HG02798 (cell line): ENCODE results near the gene ADAMTS13.
"Not testable (repeated sequence)": the region's sequence is repeated elsewhere in the genome, so short reads cannot be mapped to it uniquely, and the experiment has no call there.

Source experiments
- ATAC-seq: cut with Tn5 transposase; IDR thresholded peaks from one replicate; pipeline ENCODE4 v1.9.1; 2021; ENCODE audit warnings: mild to moderate bottlenecking; ENCODE audit not compliant: unreplicated experiment, poor library complexity

ADAMTS13 gene

GRCh38 chr9:133390713-133391112 is 31.5 kb upstream of the ADAMTS13 start:
- ATAC-seq = no peak

- ATAC-seq = not testable (repeated sequence)
Observed at GRCh38 chr9:133391449-133391848, 30.7 kb upstream of the ADAMTS13 start.

DNA sequence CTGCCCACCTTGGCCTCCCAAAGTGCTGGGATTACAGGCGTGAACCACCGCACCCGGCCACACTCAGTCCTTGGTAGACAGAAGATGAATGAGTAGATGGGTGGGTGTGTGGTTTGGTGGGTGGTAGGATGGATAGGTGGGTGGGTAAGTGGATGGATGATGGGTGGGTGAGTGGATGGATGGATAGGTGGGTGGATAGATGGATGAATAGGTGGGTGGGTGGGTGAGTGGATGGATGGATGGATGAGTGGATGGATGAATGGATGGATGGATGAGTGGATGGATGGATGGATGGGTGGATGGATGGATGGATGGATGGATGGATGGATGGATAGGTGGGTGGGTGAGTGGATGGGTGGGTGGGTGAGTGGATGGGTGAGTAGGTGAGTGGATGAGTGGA is 29.9 kb upstream of the ADAMTS13 start:
- not testable (repeated sequence) for ATAC-seq

DNA sequence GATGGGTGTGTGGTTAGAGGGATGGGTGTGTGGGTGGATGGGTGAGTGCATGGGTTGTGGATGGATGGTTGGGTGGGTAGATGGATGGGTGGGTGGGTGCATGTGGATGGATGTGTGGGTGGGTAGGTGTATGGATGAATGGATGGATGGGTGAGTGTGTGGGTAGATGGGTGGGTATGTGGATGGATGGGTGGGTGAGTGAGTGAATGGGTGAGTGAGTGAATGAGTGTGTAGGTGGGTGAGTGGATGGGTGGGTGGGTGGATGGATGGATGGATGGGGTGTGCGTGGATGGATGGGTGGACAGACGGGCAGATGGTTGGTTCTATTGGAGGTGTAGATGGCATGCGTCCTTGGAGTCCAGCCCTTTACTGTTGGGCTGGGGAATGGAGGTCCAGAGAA is 28.8 kb upstream of the ADAMTS13 start:
- ATAC-seq = no peak

- ATAC-seq = no peak
Observed at GRCh38 chr9:133394687-133395271, 27.4 kb upstream of the ADAMTS13 start.

DNA sequence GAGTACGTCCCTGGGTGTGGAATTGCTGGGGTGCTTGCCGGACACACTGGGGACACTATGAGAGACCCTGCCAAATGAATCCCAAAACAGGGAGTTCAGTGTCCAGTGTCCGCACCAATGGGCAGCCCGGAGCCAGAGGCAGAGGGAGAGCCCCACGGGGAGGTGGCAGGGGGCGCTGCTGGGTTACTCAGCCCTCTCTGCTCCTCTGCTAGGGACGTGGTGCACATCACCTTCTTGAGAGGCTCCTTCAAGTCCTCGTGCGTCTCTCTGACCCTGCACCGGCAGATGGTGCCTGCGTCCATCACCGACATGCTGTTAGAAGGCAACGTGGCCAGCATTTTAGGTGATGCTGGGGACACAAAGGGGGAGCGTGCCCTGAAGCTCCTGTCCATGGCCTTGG is 25.2 kb upstream of the ADAMTS13 start:
- no peak for ATAC-seq

GRCh38 chr9:133397370-133397769 is 24.8 kb upstream of the ADAMTS13 start:
- no peak for ATAC-seq

- ATAC-seq = no peak
Observed at GRCh38 chr9:133397895-133398294, 24.3 kb upstream of the ADAMTS13 start.

GRCh38 chr9:133400292-133400691 is 21.9 kb upstream of the ADAMTS13 start:
- ATAC-seq = no peak

- no peak for ATAC-seq
Observed at GRCh38 chr9:133401588-133401987, 20.6 kb upstream of the ADAMTS13 start.

DNA sequence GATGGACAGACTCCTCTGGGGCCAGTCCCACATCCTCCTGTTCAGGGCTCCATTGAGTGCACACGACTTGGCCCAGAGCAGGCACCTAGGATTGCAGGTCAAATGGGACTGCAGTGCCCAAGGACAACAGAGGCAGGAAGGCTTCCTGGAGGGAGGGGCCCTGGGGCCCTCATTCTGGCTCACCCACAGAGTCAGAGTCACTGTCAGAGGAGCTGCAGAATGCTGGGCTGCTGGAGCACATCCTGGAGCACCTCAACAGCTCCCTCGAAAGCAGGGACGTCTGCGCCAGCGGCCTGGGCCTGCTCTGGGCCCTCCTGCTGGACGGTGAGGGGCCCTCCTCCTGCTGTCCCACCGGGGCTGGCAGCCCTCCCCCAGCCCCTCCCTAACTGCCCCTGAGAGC is 19.5 kb upstream of the ADAMTS13 start:
- no peak for ATAC-seq

GRCh38 chr9:133403766-133404453 is 18.3 kb upstream of the ADAMTS13 start:
- ATAC-seq = no peak

DNA sequence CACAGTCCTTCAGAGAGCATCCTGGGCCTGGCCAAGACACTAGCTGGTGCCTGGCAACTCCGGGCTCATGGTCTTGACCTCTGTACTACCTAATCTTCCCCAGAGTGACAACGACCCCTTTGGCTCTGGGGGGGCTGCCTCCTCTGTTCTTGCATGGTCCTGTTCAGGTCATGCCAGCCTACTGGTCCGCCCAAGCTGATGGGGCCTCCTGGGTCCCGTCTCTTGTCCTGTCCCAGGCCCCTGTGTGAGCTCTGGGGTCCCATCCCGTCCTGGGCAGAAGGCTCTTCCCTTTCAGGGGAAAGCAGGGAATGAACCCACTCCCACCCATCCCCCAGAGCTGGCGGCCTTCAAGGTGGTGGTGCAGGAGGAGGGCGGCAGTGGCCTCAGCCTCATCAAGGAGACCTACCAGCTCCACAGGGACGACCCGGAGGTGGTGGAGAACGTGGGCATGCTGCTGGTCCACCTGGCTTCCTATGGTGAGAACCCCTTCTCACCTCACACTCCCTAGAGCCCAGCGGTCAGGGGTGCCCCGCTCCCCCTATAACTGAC is 17.6 kb upstream of the ADAMTS13 start:
- ATAC-seq = no peak

GRCh38 chr9:133405508-133406438 is 16.4 kb upstream of the ADAMTS13 start:
- ATAC-seq = no peak

DNA sequence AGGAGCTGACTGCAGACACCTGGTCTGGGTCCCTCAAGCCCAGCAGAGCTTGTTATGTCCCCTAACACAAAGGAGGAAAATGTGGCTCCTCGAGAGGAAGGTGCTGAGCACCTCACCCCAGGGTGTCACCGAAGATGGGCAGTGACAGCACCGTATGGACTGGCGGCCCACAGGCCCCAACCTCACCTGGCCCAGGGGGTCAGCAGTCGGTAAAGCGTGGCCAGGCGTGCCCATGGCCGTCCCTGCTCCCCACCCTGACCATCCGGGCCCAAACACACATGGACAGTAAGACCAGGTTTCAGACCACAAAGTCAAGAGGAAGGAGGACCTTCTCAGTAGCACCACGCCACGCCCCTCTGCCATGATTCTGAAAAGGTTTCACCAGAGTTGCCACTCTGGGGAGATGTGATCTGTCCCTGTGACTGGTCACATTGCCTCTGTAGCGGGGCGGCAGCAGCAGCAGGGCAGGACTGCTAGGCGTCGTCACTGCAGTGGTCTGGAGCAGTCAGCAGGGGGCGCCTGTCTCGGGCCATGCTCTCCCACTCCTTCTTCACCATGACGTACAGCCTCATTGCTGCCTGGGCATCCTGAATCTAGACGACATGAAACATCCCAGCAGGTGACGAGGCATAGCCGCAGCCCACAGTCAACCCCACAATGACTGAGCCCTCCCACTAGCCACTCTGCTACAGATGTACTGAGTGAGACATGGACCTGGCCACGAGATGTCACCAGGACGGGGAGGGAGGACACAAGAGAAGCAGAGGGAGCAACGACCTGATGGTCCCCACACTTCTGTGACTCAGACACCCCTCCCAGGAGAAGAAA is 15.5 kb upstream of the ADAMTS13 start:
- no peak for ATAC-seq

GRCh38 chr9:133408042-133408441 is 14.1 kb upstream of the ADAMTS13 start:
- ATAC-seq = no peak

DNA sequence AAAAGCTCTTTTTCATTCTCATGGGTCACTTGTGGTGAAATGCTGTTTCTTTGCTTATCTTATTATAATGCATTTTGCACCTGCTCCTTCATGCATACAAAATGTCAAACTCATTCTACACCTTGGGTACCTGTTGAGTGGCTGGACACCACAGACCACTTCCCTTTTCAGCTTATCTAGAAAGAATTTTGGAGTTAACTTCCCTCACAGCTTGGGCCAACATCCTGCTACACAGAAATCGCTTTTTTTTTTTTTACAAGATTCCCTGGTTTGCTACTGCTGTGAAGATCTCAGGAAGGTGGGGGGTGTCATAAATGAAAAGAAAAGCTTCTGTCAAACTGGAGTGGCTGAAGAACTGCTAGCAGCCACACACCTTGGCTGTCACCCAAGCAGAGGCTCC is 7.0 kb upstream of the ADAMTS13 start:
- no peak for ATAC-seq

DNA sequence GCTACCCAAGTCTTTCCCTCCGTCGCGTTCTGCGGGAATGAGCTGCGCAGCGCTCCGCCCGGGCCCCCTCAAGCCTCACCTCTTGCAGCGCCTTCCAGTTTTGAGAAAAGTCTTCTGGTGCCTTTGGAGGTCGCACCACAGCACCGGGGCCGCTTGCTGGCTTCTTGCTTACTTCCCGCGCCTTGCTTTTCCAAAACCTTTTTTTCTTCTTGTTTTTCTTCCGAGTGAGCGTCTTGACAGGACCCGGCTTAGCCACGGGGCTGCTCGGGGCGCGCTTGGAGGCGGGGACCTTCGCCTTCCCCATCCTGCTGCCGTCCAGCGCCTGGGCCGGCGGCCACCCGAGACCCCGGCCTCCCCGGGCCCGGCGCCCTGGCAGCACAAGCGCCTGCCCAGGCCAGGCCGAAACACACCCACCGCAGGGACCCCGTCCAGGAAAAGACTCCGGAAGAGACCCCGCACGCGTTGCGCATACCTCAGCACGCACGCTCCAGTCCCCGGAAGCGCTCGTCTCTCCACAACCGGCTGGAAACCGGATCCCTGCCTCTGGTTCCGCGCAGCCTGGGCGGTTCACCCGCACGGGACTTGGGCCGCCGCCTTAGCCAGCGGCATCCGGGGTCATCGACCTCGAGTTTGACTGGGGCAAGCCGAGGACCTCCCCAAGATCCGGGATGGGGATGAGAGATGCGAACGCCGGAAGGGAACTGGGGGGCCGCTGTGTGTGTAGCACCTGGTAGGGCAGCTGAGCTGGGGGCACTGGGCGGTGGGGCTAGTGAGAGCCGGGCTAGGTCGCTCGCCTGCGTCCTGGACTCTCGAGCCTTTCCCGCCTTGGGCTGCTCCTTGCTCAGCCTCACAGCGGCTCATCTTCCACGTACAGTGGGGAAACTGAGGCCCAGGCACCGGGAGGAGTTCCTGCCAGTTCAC is 4.4 kb upstream of the ADAMTS13 start, which contains the start of gene REXO4:
REXO4 (minus strand) TSS at position 470 of the 921 bp plus-strand sequence; CDS start at position 304, 166 bp downstream.
- ATAC-seq = peak; percentile 81

DNA sequence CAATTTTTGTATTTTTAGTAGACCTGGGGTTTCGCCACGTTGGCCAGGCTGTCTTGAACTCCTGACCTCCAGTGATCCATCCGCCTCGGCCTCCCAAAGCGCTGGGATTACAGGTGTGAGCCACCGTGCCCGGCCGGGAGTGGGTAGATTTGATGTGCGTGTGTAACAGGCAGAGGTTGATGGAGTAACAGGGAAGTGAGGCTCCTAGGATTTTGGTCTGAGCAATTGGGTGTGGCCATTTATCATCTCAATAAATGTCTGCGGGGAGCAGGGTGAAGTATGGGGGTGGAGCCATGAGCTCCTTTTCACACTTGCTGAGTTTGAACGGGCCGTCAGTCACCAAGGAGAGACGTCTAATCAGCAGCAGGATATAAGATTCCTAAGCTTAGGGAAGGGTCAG is 3.2 kb upstream of the ADAMTS13 start:
- no peak for ATAC-seq
